Ishikawa (cell line): ENCODE data around the gene COL25A1.

Experiments
- CEBPB ChIP-seq: IDR thresholded peaks from 2 replicates; pipeline ENCODE4 v1.6.1; 2012
- NFIC ChIP-seq: IDR thresholded peaks from 2 replicates; pipeline ENCODE4 v1.6.1; 2012
- TAF1 ChIP-seq: IDR thresholded peaks from 2 replicates; pipeline ENCODE4 v1.6.1; 2012; ENCODE audit warnings: low read depth, mild to moderate bottlenecking
- YY1 ChIP-seq: IDR thresholded peaks from 2 replicates; pipeline ENCODE4 v1.6.1; 2012; ENCODE audit warnings: low read depth
- TF ChIP-seq, protein P1 (sequence below): IDR thresholded peaks from 2 replicates; pipeline ENCODE4 v1.6.1; 2012

GRCh38 chr4:109156356-109156755 is 146.1 kb downstream of the COL25A1 start:
- no peak for TF ChIP-seq CEBPB
- no peak for TF ChIP-seq NFIC
- TF ChIP-seq TAF1, result no peak
- TF ChIP-seq, protein P1, sequence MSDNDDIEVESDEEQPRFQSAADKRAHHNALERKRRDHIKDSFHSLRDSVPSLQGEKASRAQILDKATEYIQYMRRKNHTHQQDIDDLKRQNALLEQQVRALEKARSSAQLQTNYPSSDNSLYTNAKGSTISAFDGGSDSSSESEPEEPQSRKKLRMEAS, result no peak
- TF ChIP-seq YY1, result no peak
